GM23248 (cell line): ENCODE data around the gene MACROD2.

ENCODE experiments used
- EZH2 ChIP-seq: fragments of 200-600 bp; sonication (generic); IDR thresholded peaks from 2 replicates; pipeline ENCODE4 v1.6.1; 2018; ENCODE audit warnings: antibody characterized with exemption, mild to moderate bottlenecking; ENCODE audit not compliant: insufficient read depth, poor library complexity, severe bottlenecking
- EZH2phosphoT487 ChIP-seq: fragments of 200-600 bp; sonication (generic); IDR thresholded peaks from 2 replicates; pipeline ENCODE4 v1.6.1; 2018; ENCODE audit warnings: antibody characterized with exemption, moderate library complexity, mild to moderate bottlenecking, low read depth; ENCODE audit not compliant: insufficient read depth

GRCh38 chr20:15542655-15543054, 1547.3 kb downstream of the MACROD2 start:
- TF ChIP-seq EZH2: no peak
- TF ChIP-seq EZH2phosphoT487: no peak
